Measurements from ENCODE around the gene CHRNG.

CHRNG gene

GRCh38 chr2:232581725-232582124, 42.2 kb downstream of the CHRNG start:
- no peak for DNase-seq

- no peak for DNase-seq
These were observed 44.7 kb downstream of the CHRNG start for GRCh38 chr2:232584238-232584637.

- DNase-seq: no peak
These were observed 47.5 kb downstream of the CHRNG start for GRCh38 chr2:232586943-232587505.

GRCh38 chr2:232587512-232587911, 48.0 kb downstream of the CHRNG start:
- DNase-seq: no peak

- DNase-seq: no peak
These were observed 48.5 kb downstream of the CHRNG start for GRCh38 chr2:232588031-232588430.

GRCh38 chr2:232588680-232589585, 49.4 kb downstream of the CHRNG start:
- DNase-seq: no peak

GRCh38 chr2:232592772-232593395, 53.4 kb downstream of the CHRNG start:
- DNase-seq: no peak

GRCh38 chr2:232593982-232594381, 54.5 kb downstream of the CHRNG start:
- DNase-seq: no peak

Measured in stimulated activated naive CD4-positive, alpha-beta T cell (primary cell).